Effector memory CD8-positive, alpha-beta T cell (primary cell): Measurements from ENCODE around the gene ACAA2.

ENCODE experiments used
- ATAC-seq: fragments of 150-1000 bp; cut with Tn5 transposase; replicated peaks from 2 replicates; pipeline ENCODE4 v1.10.0; 2021; ENCODE audit warnings: mild to moderate bottlenecking, moderate library complexity
- DNase-seq, 3 experiments: peaks; one replicate each; pipeline ENCODE4 v3.0.0; 2021
- H3K27ac Mint-ChIP-seq, 2 donors: one replicate each; pipeline ENCODE4 v1.8.0; 2022; ENCODE audit warnings: mild to moderate bottlenecking in 2 of 2, mixed read lengths in 2 of 2, moderate library complexity in 2 of 2
- H3K27me3 Mint-ChIP-seq, 2 donors: one replicate each; pipeline ENCODE4 v1.8.0; 2022; ENCODE audit warnings: mixed read lengths in 2 of 2
- H3K36me3 Mint-ChIP-seq: one replicate; pipeline ENCODE4 v1.8.0; 2022; ENCODE audit warnings: mild to moderate bottlenecking, moderate library complexity, mixed read lengths; ENCODE audit not compliant: insufficient read depth
- H3K4me1 Mint-ChIP-seq, 2 donors: one replicate each; pipeline ENCODE4 v1.8.0; 2022; ENCODE audit warnings: low read depth in 2 of 2, mixed read lengths in 2 of 2
- H3K4me3 Mint-ChIP-seq, 2 donors: one replicate each; pipeline ENCODE4 v1.8.0; 2022; ENCODE audit warnings: mild to moderate bottlenecking in 2 of 2, mixed read lengths in 2 of 2, moderate library complexity in 2 of 2
- H3K9me3 Mint-ChIP-seq, 2 donors: one replicate each; pipeline ENCODE4 v1.8.0; 2022; ENCODE audit warnings: mixed read lengths in 2 of 2

The ACAA2 gene

GRCh38 chr18:49762191-49763077 is 50.9 kb downstream of the ACAA2 start:
- DNase-seq: no peak
- Mint-ChIP-seq H3K9me3 (no peaks in the 10 kb centered on the region), H3K4me3 (no peak overlapping the region), H3K36me3 (peaks cover 5% of the 10 kb centered on the region), H3K27me3 (peaks cover 0 to 16% of the 10 kb centered on the region in 2 donors), H3K4me1 (peaks cover 6 to 8% of the 10 kb centered on the region in 2 donors), H3K27ac (no peak overlapping the region)
- ATAC-seq: no peak

- ATAC-seq: no peak
- Mint-ChIP-seq H3K27ac (no peak overlapping the region), H3K27me3 (peaks cover 0 to 16% of the 10 kb centered on the region in 2 donors), H3K9me3 (no peaks in the 10 kb centered on the region), H3K4me1 (peaks cover 6 to 8% of the 10 kb centered on the region in 2 donors), H3K36me3 (peaks cover 5% of the 10 kb centered on the region), H3K4me3 (no peak overlapping the region)
- no peak for DNase-seq
These were observed 51.6 kb downstream of the ACAA2 start for GRCh38 chr18:49761771-49762170.

- Mint-ChIP-seq H3K4me1 (peaks cover 2 to 3% of the 10 kb centered on the region in 2 donors), H3K27ac (no peak overlapping the region), H3K27me3 (peaks cover 0 to 16% of the 10 kb centered on the region in 2 donors), H3K36me3 (peaks cover 5% of the 10 kb centered on the region), H3K9me3 (no peaks in the 10 kb centered on the region), H3K4me3 (no peak overlapping the region)
- DNase-seq: no peak
- no peak for ATAC-seq
These were observed 55.1 kb downstream of the ACAA2 start for GRCh38 chr18:49758263-49758610.

- DNase-seq: no peak
- peaks cover 5% of the 10 kb centered on the region for H3K36me3 Mint-ChIP-seq
- no peaks in the 10 kb centered on the region for H3K9me3 Mint-ChIP-seq
- no peak overlapping the region for H3K4me3 Mint-ChIP-seq
- no peak for ATAC-seq
- H3K4me1 Mint-ChIP-seq: peaks cover 2 to 6% of the 10 kb centered on the region in 2 donors
- peaks cover 0 to 16% of the 10 kb centered on the region in 2 donors for H3K27me3 Mint-ChIP-seq
- H3K27ac Mint-ChIP-seq: peak overlapping the region in 1 of 2 donors; percentile 19
These were observed 55.6 kb downstream of the ACAA2 start for GRCh38 chr18:49757513-49758262.

- Mint-ChIP-seq H3K27ac (no peak overlapping the region), H3K27me3 (peaks cover 0 to 16% of the 10 kb centered on the region in 2 donors), H3K4me1 (peaks cover 9 to 15% of the 10 kb centered on the region in 2 donors), H3K36me3 (peaks cover 5% of the 10 kb centered on the region), H3K9me3 (no peaks in the 10 kb centered on the region), H3K4me3 (no peak overlapping the region)
- DNase-seq (no peak), ATAC-seq (no peak)
These were observed 56.5 kb downstream of the ACAA2 start for GRCh38 chr18:49756671-49757362.

GRCh38 chr18:49756135-49756534 is 57.2 kb downstream of the ACAA2 start:
- H3K27me3 Mint-ChIP-seq: peaks cover 0 to 16% of the 10 kb centered on the region in 2 donors
- H3K9me3 Mint-ChIP-seq: no peaks in the 10 kb centered on the region
- DNase-seq (no peak), ATAC-seq (no peak)
- peaks cover 5% of the 10 kb centered on the region for H3K36me3 Mint-ChIP-seq
- no peak overlapping the region for H3K4me3 Mint-ChIP-seq
- H3K4me1 Mint-ChIP-seq: peaks cover 16 to 21% of the 10 kb centered on the region in 2 donors
- no peak overlapping the region for H3K27ac Mint-ChIP-seq

GRCh38 chr18:49755489-49755888 is 57.8 kb downstream of the ACAA2 start:
- Mint-ChIP-seq H3K27ac (no peak overlapping the region), H3K4me1 (peaks cover 17 to 23% of the 10 kb centered on the region in 2 donors), H3K36me3 (peaks cover 5% of the 10 kb centered on the region), H3K4me3 (no peak overlapping the region), H3K9me3 (no peaks in the 10 kb centered on the region), H3K27me3 (peaks cover 0 to 16% of the 10 kb centered on the region in 2 donors)
- DNase-seq (no peak), ATAC-seq (no peak)

GRCh38 chr18:49754866-49755265 is 58.5 kb downstream of the ACAA2 start:
- Mint-ChIP-seq H3K36me3 (peaks cover 11% of the 10 kb centered on the region), H3K27me3 (peaks cover 0 to 13% of the 10 kb centered on the region in 2 donors), H3K4me1 (peaks cover 17 to 23% of the 10 kb centered on the region in 2 donors), H3K9me3 (no peaks in the 10 kb centered on the region), H3K27ac (no peak overlapping the region), H3K4me3 (no peak overlapping the region)
- ATAC-seq (no peak), DNase-seq (no peak)

GRCh38 chr18:49753643-49754042 is 59.7 kb downstream of the ACAA2 start:
- DNase-seq: no peak
- Mint-ChIP-seq H3K4me3 (no peak overlapping the region), H3K9me3 (no peaks in the 10 kb centered on the region), H3K27ac (no peak overlapping the region), H3K36me3 (peaks cover 7% of the 10 kb centered on the region), H3K4me1 (peaks cover 17 to 23% of the 10 kb centered on the region in 2 donors), H3K27me3 (peaks cover 0 to 1% of the 10 kb centered on the region in 2 donors)
- ATAC-seq: no peak

- H3K27ac Mint-ChIP-seq: peak overlapping the region in 1 of 2 donors; percentile 8
- ATAC-seq (no peak), DNase-seq (no peak)
- H3K27me3 Mint-ChIP-seq: no peaks in the 10 kb centered on the region
- H3K36me3 Mint-ChIP-seq: peaks cover 7% of the 10 kb centered on the region
- H3K4me1 Mint-ChIP-seq: peaks cover 15 to 20% of the 10 kb centered on the region in 2 donors
- H3K9me3 Mint-ChIP-seq: no peaks in the 10 kb centered on the region
- peak overlapping the region; percentile 62 to 75 for H3K4me3 Mint-ChIP-seq
These were observed 61.3 kb downstream of the ACAA2 start for GRCh38 chr18:49752095-49752457.

- peak; percentile 97 for ATAC-seq
- Mint-ChIP-seq H3K4me3 (peak overlapping the region; percentile 62 to 75), H3K9me3 (no peaks in the 10 kb centered on the region), H3K27me3 (no peaks in the 10 kb centered on the region), H3K27ac (peak overlapping the region; percentile 8 to 54), H3K36me3 (peaks cover 7% of the 10 kb centered on the region), H3K4me1 (peaks cover 15 to 20% of the 10 kb centered on the region in 2 donors)
- peak; percentile 33 to 49 (median 38) for DNase-seq
These were observed 61.8 kb downstream of the ACAA2 start for GRCh38 chr18:49751427-49752094.

GRCh38 chr18:49749563-49749962 is 63.8 kb downstream of the ACAA2 start:
- Mint-ChIP-seq H3K9me3 (no peaks in the 10 kb centered on the region), H3K36me3 (peaks cover 7% of the 10 kb centered on the region), H3K4me1 (peaks cover 18 to 20% of the 10 kb centered on the region in 2 donors), H3K27me3 (peaks cover 6 to 10% of the 10 kb centered on the region in 2 donors), H3K4me3 (no peak overlapping the region), H3K27ac (no peak overlapping the region)
- ATAC-seq: no peak
- no peak for DNase-seq

- peaks cover 18 to 19% of the 10 kb centered on the region in 2 donors for H3K4me1 Mint-ChIP-seq
- peaks cover 7% of the 10 kb centered on the region for H3K36me3 Mint-ChIP-seq
These were observed 65.5 kb downstream of the ACAA2 start for GRCh38 chr18:49747876-49748275.

More at GRCh38 chr18:49747876-49748275, 65.5 kb downstream of the ACAA2 start:
- DNase-seq (no peak), ATAC-seq (no peak)
- no peak overlapping the region for H3K27ac Mint-ChIP-seq
- peaks cover 13 to 20% of the 10 kb centered on the region in 2 donors for H3K27me3 Mint-ChIP-seq
- H3K9me3 Mint-ChIP-seq: no peaks in the 10 kb centered on the region
- no peak overlapping the region for H3K4me3 Mint-ChIP-seq
